Heart right ventricle (tissue), 16 donors: ENCODE results near the gene AKT3. TPM values are rescaled to one million over a fixed set of nuclear protein-coding genes. Genes with fewer than 3 reads are reported as not detected.
A peak's percentile ranks its signal among the peaks of the same experiment; 100 is the strongest.

Source experiments
- ATAC-seq, 8 donors: fragments of 200-7000 bp; cut with Tn5 transposase; one replicate each; pipeline ENCODE4 v1.9.1; 2020; ENCODE audit warnings: mild to moderate bottlenecking in 8 of 8, moderate library complexity in 8 of 8, moderate number of reproducible peaks in 1 of 8
- DNase-seq, 2 donors: peaks; one replicate each; pipeline ENCODE4 v3.0.0-alpha.2; 2020
- H3K27ac ChIP-seq, 10 donors: fragments of 200-600 bp; sonication (generic) in 2 of 10; one replicate each; pipeline versions ENCODE4 v1.5.0 to v1.8.0; 2020 to 2022; ENCODE audit warnings: mild to moderate bottlenecking in 3 of 10
- H3K27me3 ChIP-seq, 7 donors: fragments of 200-600 bp; one replicate each; pipeline ENCODE4 v1.8.0; 2021 to 2022; ENCODE audit warnings: mild to moderate bottlenecking in 2 of 7
- H3K36me3 ChIP-seq, 9 donors: fragments of 200-600 bp; sonication (generic) in 1 of 9; one replicate each; pipeline versions ENCODE4 v1.5.0 to v1.8.0; 2020 to 2022; ENCODE audit warnings: mild to moderate bottlenecking in 2 of 9
- H3K4me1 ChIP-seq, 9 donors: fragments of 200-600 bp; sonication (generic) in 1 of 9; one replicate each; pipeline versions ENCODE4 v1.5.0 to v1.8.0; 2020 to 2022; ENCODE audit warnings: mild to moderate bottlenecking in 4 of 9
- H3K4me3 ChIP-seq, 10 donors: fragments of 200-600 bp; sonication (generic) in 2 of 10; one replicate each; pipeline versions ENCODE4 v1.5.0 to v1.8.0; 2020 to 2022; ENCODE audit warnings: mild to moderate bottlenecking in 7 of 10, moderate library complexity in 2 of 10
- H3K9me3 ChIP-seq, 11 donors: fragments of 200-600 bp in 10 of 11; sonication (generic) in 2 of 11; one replicate each; pipeline versions ENCODE4 v1.5.0 to v1.8.0; 2013 to 2022; ENCODE audit warnings: mild to moderate bottlenecking in 2 of 11, control low read depth in 1 of 11, moderate library complexity in 1 of 11
- CTCF ChIP-seq, 9 donors: fragments of 200-600 bp; sonication (generic) in 2 of 9; IDR thresholded peaks; one replicate each; pipeline versions ENCODE4 v1.5.0 to v1.8.0; 2021 to 2022; ENCODE audit warnings: antibody characterized with exemption in 9 of 9, mild to moderate bottlenecking in 5 of 9, moderate library complexity in 1 of 9
- WGBS, 2 donors: extraction: QIAGEN DNeasy Blood & Tissue Kit; methylation state at CpG; one replicate each; pipeline ENCODE4 v1.1.7; 2013; ENCODE audit warnings: inconsistent platforms in 1 of 2; 5-methylcytosine and 5-hydroxymethylcytosine counted together
- intact Hi-C, 10 donors: fragments of 100-400 bp; cut with DNase I; formaldehyde crosslinking; loops; one replicate each; pipeline versions ENCODE4 v1.11.1 to v1.14.2; 2022
- polyA plus RNA-seq, 2 donors: library from polyadenylated mRNA; stranded (reverse); fragments of 200-250 nt; gene quantifications; one replicate each; pipeline ENCODE4 v1.2.3, GENCODE V29; 2013
- total RNA-seq, 10 donors: library from RNA; stranded (reverse); fragmentation: NEBNext Ultra II Directional in 3 of 10; extraction: Animal tissue kit (Norgen Biotek cat#: 25700) in 3 of 10; gene quantifications; one replicate each; pipeline versions ENCODE4 v1.2.1 to v1.2.4, GENCODE V29; 2021 to 2023
- donor health status: Arrhythmogenic right ventricular cardiomyopathy.
- donor health status: ischemic (EF 13 %, LVEDD 7.1; RV severe dilation, severe dysfunction).
- donor health status: healthy with polysubstance abuse.
- donor health status: DM: no; HTN: yes; CAD: no.
- donor health status: DM: no; HTN: no; CAD: no.
- donor health status: ischemic (EF 25% LVEDD 6.9; RV normal size, moderate dysfunction).
- donor health status: ischemic (EF 25% LVEDD 5.7; RV mildly dilated, moderate dysfunction).
- donor health status: healthy.
- donor health status: DM: yes; HTN: yes; CAD: no.
- donor health status: Ischemic cardiomyopathy.
- donor health status: ischemic (EF 35%, LVEDD 5.7; RV mildly dilated, moderate dysfunction).
- donor health status: nonischemic (EF 11% LVEDD 7.7; RV severe dilation, severe dysfunction).
- donor health status: DM: yes; HTN: yes; CAD: no.
- donor health status: PGD.
- donor health status: ischemic (EF 29% LVEDD 5.4; RV normal size, mild dysfunction).
- donor health status: nonischemic (EF 23%, LVEDD 6.1; RV moderate dilation, normal function).

Gene AKT3
- total and polyA plus RNA-seq, 12 donors = 6.5 to 27.6 (median 17.7) TPM

- Histone ChIP-seq H3K27me3 (no peaks in the 10 kb centered on the region), H3K27ac (peak overlapping the region in 1 of 10 donors; percentile 14), H3K36me3 (no peaks in the 10 kb centered on the region), H3K9me3 (no peaks in the 10 kb centered on the region), H3K4me3 (no peak overlapping the region), H3K4me1 (peaks cover 0 to 42% (median 11%) of the 10 kb centered on the region in 9 donors)
- WGBS, 2 donors = 87 to 88% methylated on average over 3 of the region's 3 CpGs
- no peak for TF ChIP-seq CTCF (IDR thresholded peaks at IDR 0.05)
- no peak for DNase-seq
- no peak for ATAC-seq
- intact Hi-C loops = no loop called here
These were observed 124.2 kb downstream of the AKT3 start for GRCh38 chr1:243725846-243726245.

GRCh38 chr1:243725075-243725474 lies 125.0 kb downstream of the AKT3 start:
- Histone ChIP-seq H3K36me3 (no peaks in the 10 kb centered on the region), H3K27ac (peak overlapping the region in 1 of 10 donors; percentile 14), H3K27me3 (no peaks in the 10 kb centered on the region), H3K4me1 (peaks cover 0 to 39% (median 8%) of the 10 kb centered on the region in 9 donors), H3K9me3 (no peaks in the 10 kb centered on the region), H3K4me3 (no peak overlapping the region)
- no peak for TF ChIP-seq CTCF (IDR thresholded peaks at IDR 0.05)
- intact Hi-C loops = no loop called here
- no peak for DNase-seq
- 67 to 71% methylated on average over 3 of the region's 3 CpGs for WGBS, 2 donors
- ATAC-seq = peak in 1 of 8 donors; percentile 31

GRCh38 chr1:243723458-243724043 lies 126.5 kb downstream of the AKT3 start:
- DNase-seq = no peak
- no peak for TF ChIP-seq CTCF (IDR thresholded peaks at IDR 0.05)
- Histone ChIP-seq H3K9me3 (no peaks in the 10 kb centered on the region), H3K4me3 (no peak overlapping the region), H3K4me1 (peaks cover 0 to 39% (median 8%) of the 10 kb centered on the region in 9 donors), H3K36me3 (no peaks in the 10 kb centered on the region), H3K27me3 (no peaks in the 10 kb centered on the region), H3K27ac (no peak overlapping the region)
- intact Hi-C loops = no loop called here
- WGBS, 2 donors = 83 to 85% methylated on average over 3 of the region's 3 CpGs
- ATAC-seq = peak in 5 of 8 donors; percentile 29 to 60 (median 45)

GRCh38 chr1:243723050-243723449 lies 127.0 kb downstream of the AKT3 start:
- H3K27me3 ChIP-seq = no peaks in the 10 kb centered on the region
- no peak overlapping the region for H3K4me3 ChIP-seq
- no peak overlapping the region for H3K27ac ChIP-seq
- intact Hi-C loops = no loop called here
- no peaks in the 10 kb centered on the region for H3K36me3 ChIP-seq
- no peak for DNase-seq
- no peak for TF ChIP-seq CTCF (IDR thresholded peaks at IDR 0.05)
- H3K4me1 ChIP-seq = peaks cover 0 to 39% (median 8%) of the 10 kb centered on the region in 9 donors
- no peak for ATAC-seq
- H3K9me3 ChIP-seq = no peaks in the 10 kb centered on the region
- WGBS, 2 donors = 94 to 96% methylated on average over 3 of the region's 3 CpGs
